Spinal cord (tissue), 10 donors: ENCODE data around the gene VAPA. TPM values are rescaled to one million over a fixed set of nuclear protein-coding genes. Genes with fewer than 3 reads are reported as not detected.

Experiments
- DNase-seq, 6 donors: peaks; one replicate each; pipeline versions ENCODE4 v3.0.0 to v3.0.0-alpha.2; 2013 to 2015; ENCODE audit warnings: low spot score in 6 of 6, low read depth in 4 of 6
- H3K27ac ChIP-seq: one replicate; pipeline ENCODE4 v1.5.1; 2013; ENCODE audit warnings: low read depth, low read length, control low read depth
- H3K27me3 ChIP-seq: one replicate; pipeline ENCODE4 v1.6.1; 2013; ENCODE audit warnings: low read length; ENCODE audit not compliant: control insufficient read depth, insufficient read depth
- H3K36me3 ChIP-seq: one replicate; pipeline ENCODE4 v1.6.1; 2013; ENCODE audit warnings: low read length; ENCODE audit not compliant: control insufficient read depth, insufficient read depth
- H3K4me1 ChIP-seq: one replicate; pipeline ENCODE4 v1.6.1; 2013; ENCODE audit warnings: low read length; ENCODE audit not compliant: control insufficient read depth, insufficient read depth
- H3K4me3 ChIP-seq: one replicate; pipeline ENCODE4 v1.5.1; 2013; ENCODE audit warnings: low read depth, low read length, control low read depth
- H3K9me3 ChIP-seq: one replicate; pipeline ENCODE4 v1.6.1; 2013; ENCODE audit warnings: low read length; ENCODE audit not compliant: control insufficient read depth, insufficient read depth
- WGBS: methylation state at CpG from one replicate; pipeline ENCODE4 v1.1.5; 2013; ENCODE audit warnings: missing lambda C conversion rate; ENCODE audit not compliant: insufficient coverage; 5-methylcytosine and 5-hydroxymethylcytosine counted together
- polyA plus RNA-seq, 2 donors: library from polyadenylated mRNA; unstranded; fragments of 120-200 nt; gene quantifications; one replicate each; pipeline ENCODE4 v1.2.1, GENCODE V29; 2013; ENCODE audit not compliant: insufficient read length in 2 of 2
- total RNA-seq, 2 donors: library from RNA; depleted of rRNA in 1 of 2; stranded (reverse); fragments of 120-200 nt in 1 of 2; fragments of >200 nt in 1 of 2; gene quantifications; one replicate each; pipeline versions ENCODE4 v1.2.3 to v1.2.4, GENCODE V29; 2013 to 2014
- donor health status: healthy.

Gene VAPA
- total and polyA plus RNA-seq, 4 donors: 259 to 313 (median 270) TPM

- no peak overlapping the region for H3K27ac ChIP-seq
- H3K27me3 ChIP-seq: no peaks in the 10 kb centered on the region
- H3K36me3 ChIP-seq: no peaks in the 10 kb centered on the region
- no peak for DNase-seq
- H3K4me1 ChIP-seq: no peaks in the 10 kb centered on the region
- H3K9me3 ChIP-seq: no peaks in the 10 kb centered on the region
- WGBS: no CpG with 5 or more reads among the region's 7 CpGs
- no peak overlapping the region for H3K4me3 ChIP-seq
These were observed 46.6 kb downstream of the VAPA start for GRCh38 chr18:9960258-9960904.

- WGBS: 41% methylated on average over 3 of the region's 3 CpGs
- Histone ChIP-seq H3K27ac (peak overlapping the region; percentile 25), H3K9me3 (no peaks in the 10 kb centered on the region), H3K4me1 (no peaks in the 10 kb centered on the region), H3K27me3 (no peaks in the 10 kb centered on the region), H3K36me3 (no peaks in the 10 kb centered on the region), H3K4me3 (no peak overlapping the region)
- DNase-seq: peak in 2 of 6 donors; percentile 32 to 62
These were observed 47.2 kb downstream of the VAPA start for GRCh38 chr18:9961041-9961440.

GRCh38 chr18:9965711-9966624 is 52.2 kb downstream of the VAPA start:
- Histone ChIP-seq H3K9me3 (no peaks in the 10 kb centered on the region), H3K27ac (no peak overlapping the region), H3K27me3 (no peaks in the 10 kb centered on the region), H3K36me3 (no peaks in the 10 kb centered on the region), H3K4me1 (no peaks in the 10 kb centered on the region), H3K4me3 (no peak overlapping the region)
- DNase-seq: no peak
- WGBS: 95% methylated on average over 3 of the region's 9 CpGs

- Histone ChIP-seq H3K4me1 (no peaks in the 10 kb centered on the region), H3K36me3 (no peaks in the 10 kb centered on the region), H3K27me3 (no peaks in the 10 kb centered on the region), H3K27ac (no peak overlapping the region), H3K4me3 (no peak overlapping the region), H3K9me3 (no peaks in the 10 kb centered on the region)
- DNase-seq: no peak
- WGBS: 72% methylated on average over 31 of the region's 31 CpGs
These were observed 54.4 kb downstream of the VAPA start for GRCh38 chr18:9968081-9968848.

- no peaks in the 10 kb centered on the region for H3K4me1 ChIP-seq
- DNase-seq: no peak
- H3K27me3 ChIP-seq: no peaks in the 10 kb centered on the region
- H3K36me3 ChIP-seq: no peaks in the 10 kb centered on the region
- H3K4me3 ChIP-seq: no peak overlapping the region
- no peak overlapping the region for H3K27ac ChIP-seq
- 86% methylated on average over 12 of the region's 14 CpGs for WGBS
- H3K9me3 ChIP-seq: no peaks in the 10 kb centered on the region
These were observed 55.4 kb downstream of the VAPA start for GRCh38 chr18:9969247-9969646.

- H3K27me3 ChIP-seq: no peaks in the 10 kb centered on the region
- peak; percentile 81 to 97 (median 90) for DNase-seq
- no peak overlapping the region for H3K4me3 ChIP-seq
- no CpG with 5 or more reads among the region's 4 CpGs for WGBS
- no peaks in the 10 kb centered on the region for H3K36me3 ChIP-seq
- no peaks in the 10 kb centered on the region for H3K4me1 ChIP-seq
- H3K27ac ChIP-seq: no peak overlapping the region
- peaks cover 7% of the 10 kb centered on the region for H3K9me3 ChIP-seq
These were observed 57.6 kb downstream of the VAPA start for GRCh38 chr18:9971313-9971920.

- DNase-seq: no peak
- H3K4me1 ChIP-seq: no peaks in the 10 kb centered on the region
- H3K36me3 ChIP-seq: no peaks in the 10 kb centered on the region
- peaks cover 7% of the 10 kb centered on the region for H3K9me3 ChIP-seq
- no peak overlapping the region for H3K27ac ChIP-seq
- whole genome bisulfite sequencing: 94% methylated on average over 4 of the region's 4 CpGs
- no peak overlapping the region for H3K4me3 ChIP-seq
- H3K27me3 ChIP-seq: no peaks in the 10 kb centered on the region
These were observed 59.7 kb downstream of the VAPA start for GRCh38 chr18:9973470-9973869.

- H3K27ac ChIP-seq: no peak overlapping the region
- H3K36me3 ChIP-seq: no peaks in the 10 kb centered on the region
- no peaks in the 10 kb centered on the region for H3K27me3 ChIP-seq
- H3K4me1 ChIP-seq: no peaks in the 10 kb centered on the region
- H3K4me3 ChIP-seq: no peak overlapping the region
- WGBS: no CpG with 5 or more reads among the region's 2 CpGs
- H3K9me3 ChIP-seq: peaks cover 7% of the 10 kb centered on the region
- no peak for DNase-seq
These were observed 60.6 kb downstream of the VAPA start for GRCh38 chr18:9974279-9974915.

GRCh38 chr18:9975658-9976057 is 61.8 kb downstream of the VAPA start:
- Histone ChIP-seq H3K27ac (no peak overlapping the region), H3K27me3 (no peaks in the 10 kb centered on the region), H3K36me3 (no peaks in the 10 kb centered on the region), H3K9me3 (peaks cover 7% of the 10 kb centered on the region), H3K4me1 (no peaks in the 10 kb centered on the region), H3K4me3 (no peak overlapping the region)
- DNase-seq: no peak
